ENCODE results near the gene KDM4B. TPM values are rescaled to one million over a fixed set of nuclear protein-coding genes. Genes with fewer than 3 reads are reported as not detected.

KDM4B gene
- total RNA-seq, 2 experiments from 2014 or later: 24.4 to 25.0 TPM

DNA sequence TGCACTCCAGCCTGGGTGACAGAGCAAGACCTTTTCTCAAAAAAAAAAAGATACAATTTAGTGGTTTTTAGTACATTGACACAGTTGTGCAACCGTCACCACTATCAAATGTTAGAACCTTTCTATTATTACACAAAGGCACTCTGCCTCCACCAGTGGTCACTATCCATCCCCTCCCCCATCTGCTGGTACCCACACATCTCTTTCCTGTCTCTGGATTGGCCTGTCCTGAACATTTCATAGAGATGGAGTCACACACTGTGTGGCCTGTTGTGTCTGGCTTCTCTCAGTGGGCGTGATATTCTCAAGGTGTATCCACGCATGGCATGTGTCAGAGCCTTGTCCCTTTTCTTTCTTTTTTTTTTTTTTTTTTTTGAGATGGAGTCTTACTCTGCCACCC lies 11.2 kb downstream of the KDM4B start:
- POLR2A ChIA-PET: no interaction called here
- CTCF ChIA-PET: no interaction called here

DNA sequence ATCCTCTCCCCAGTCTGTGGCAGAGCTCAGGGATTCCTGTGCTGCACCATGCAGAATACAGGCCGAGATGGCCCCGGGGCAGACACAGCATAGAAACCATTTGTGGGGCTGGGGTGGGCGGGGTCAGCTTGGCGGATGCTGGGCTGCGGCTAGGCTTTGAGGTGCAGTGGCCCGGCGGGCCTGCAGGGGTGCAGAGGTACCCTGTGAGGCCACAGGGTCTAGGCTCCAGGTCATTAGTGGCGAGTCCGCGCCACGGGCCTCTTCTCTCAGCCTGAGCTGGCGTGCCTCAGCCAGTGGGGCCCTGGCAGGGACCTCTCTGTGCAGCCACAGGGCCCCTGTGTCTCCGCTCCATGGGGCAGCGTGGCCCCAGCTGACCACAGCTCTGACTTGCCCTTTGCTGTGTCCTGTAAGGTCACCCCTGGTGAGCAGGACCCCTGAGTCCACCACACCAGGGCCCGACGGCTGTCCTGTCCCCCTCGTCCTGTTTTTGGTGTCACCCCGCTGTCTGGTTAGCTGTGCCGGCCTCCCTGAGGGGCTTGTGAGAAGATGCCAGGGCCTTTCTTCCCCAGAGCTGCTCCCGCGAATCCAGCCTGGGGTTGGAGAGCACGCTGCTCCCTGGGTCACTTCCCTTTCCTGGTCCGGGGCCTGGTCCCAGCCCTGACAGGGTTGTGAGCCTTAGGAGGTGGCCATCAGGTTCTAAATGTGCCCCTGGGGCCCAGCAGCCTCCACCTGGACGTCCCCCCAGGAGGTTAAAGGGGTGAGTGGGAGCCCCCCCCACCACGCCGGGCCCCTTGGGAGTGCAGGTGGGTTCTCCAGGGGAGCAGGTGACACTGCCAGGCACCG lies 12.1 kb downstream of the KDM4B start:
- ChIA-PET POLR2A (no interaction called here), CTCF (no interaction called here)

GRCh38 chr19:4981681-4981958 lies 12.7 kb downstream of the KDM4B start:
- ChIA-PET CTCF (no interaction called here), POLR2A (no interaction called here)

GRCh38 chr19:4983346-4984105 lies 14.6 kb downstream of the KDM4B start:
- ChIA-PET CTCF (no interaction called here), POLR2A (interaction anchor here (0.7 kb wide), 1 partner anchor 603 kb away, joined by 11 read pairs; no protein-coding TSS in a partner anchor)

DNA sequence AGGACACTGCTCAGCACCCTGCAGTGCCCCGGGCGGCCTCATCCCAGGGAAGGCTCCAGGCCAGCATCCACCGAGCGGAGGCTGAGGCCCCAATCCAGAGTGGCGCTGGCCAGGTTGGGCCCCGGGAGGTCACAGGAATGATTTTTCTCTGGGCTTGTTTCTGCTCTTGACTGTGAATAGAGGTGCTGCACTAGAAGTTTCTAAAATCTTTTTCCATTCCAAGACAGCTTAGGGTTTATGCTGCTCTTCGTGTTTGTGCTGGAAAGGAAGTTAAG lies 15.1 kb downstream of the KDM4B start:
- CTCF ChIA-PET: no interaction called here

DNA sequence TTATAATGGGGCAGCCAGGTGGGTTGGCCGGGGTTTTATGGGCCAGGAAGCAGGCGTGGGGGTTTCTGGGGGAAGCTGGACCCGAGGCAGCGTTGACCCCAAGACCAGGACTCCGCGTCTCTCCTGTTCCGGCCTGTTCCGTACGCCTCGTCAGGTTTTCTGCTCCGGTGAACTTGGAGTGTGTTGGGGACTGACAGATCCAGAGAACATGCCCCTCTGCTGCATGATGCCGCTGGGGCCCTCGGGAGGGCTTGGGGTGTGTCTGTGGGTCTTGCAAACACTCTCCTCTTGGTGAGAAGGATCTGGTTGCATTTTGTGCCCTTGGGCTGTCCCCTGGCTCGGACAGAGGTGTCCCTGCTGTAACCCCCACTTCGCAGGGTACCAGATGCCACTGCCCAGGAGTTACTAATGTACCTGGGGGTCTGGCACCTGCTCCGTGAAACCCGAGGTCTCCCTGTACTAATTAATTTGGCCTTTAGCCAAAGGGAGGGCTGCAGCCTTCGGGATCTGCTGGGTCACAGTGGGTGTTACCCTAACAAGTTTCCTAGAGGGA lies 15.6 kb downstream of the KDM4B start:
- ChIA-PET POLR2A (no interaction called here), CTCF (no interaction called here)

More for the DNA sequence above, 15.1 kb downstream of the KDM4B start:
- POLR2A ChIA-PET: no interaction called here

- CTCF ChIA-PET: no interaction called here
- POLR2A ChIA-PET: interaction anchor here (0.7 kb wide), 1 partner anchor 10 kb away, joined by 3 read pairs; no protein-coding TSS in a partner anchor
Measured at GRCh38 chr19:4985551-4985991, 16.7 kb downstream of the KDM4B start.

DNA sequence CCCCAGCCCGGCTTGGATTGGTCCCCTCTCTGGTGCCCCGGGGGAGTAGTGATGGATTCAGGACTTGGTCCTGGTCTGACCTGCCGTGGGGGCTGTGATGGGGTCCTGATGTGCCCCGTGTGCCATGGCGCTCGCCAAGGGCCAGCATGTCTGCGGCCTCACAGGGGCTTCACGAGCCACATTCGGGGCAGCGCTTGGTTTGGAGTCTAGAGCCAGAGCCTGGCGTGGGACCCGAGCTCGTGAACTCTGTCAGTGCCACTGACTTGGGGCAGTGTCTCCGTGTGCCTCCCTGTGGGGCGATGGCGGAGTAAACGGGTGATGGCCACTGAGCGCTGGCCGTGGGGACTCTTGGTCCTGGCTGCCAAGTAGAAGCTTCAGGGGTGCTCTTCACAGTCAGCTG lies 17.1 kb downstream of the KDM4B start:
- CTCF ChIA-PET: no interaction called here
- POLR2A ChIA-PET: no interaction called here

DNA sequence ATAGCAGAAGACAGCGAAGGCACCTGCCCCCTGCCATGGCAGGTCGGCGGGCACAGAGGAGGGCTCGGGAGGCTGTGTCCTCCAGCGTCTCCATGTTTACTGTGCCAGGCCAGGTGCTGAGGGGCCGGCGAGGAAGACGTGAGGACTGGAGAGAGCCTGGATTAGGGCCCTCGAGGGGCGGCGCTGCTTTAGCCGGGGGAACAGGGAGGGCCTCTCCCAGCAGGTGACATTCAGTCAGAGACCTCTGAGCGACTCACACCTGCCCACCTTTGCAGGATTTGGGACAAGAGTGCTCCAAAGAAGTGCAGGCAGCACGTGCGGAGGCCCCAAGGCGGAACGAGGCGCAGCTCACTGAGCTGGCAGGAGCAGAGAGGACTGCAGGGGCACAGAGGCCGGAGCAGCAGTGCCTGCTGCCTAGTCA lies 17.6 kb downstream of the KDM4B start:
- CTCF ChIA-PET: interaction anchor here (1.3 kb wide), 1 partner anchor 45 kb away, joined by 3 read pairs; no protein-coding TSS in a partner anchor
- POLR2A ChIA-PET: no interaction called here

DNA sequence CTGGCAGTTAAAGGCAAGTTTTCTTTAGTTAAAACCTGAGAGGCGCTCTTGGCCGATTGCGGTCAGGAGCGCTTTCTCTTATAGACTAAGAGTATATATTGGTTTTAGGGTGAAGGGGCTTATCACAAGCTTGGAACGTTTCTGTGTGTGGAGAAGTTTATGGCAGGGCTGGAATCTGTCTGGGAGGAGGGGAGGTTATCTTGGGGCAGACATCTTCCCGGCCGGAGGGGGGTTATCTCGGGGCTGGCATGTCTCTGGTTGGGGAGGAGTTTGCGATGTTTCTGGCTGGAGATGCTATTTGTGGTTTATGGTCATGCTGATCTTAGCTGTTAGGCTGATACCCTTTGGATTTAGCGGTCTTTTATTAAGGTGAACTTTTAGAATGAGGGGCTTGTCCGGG lies 18.3 kb downstream of the KDM4B start:
- CTCF ChIA-PET: interaction anchor here (0.6 to 1.3 kb wide), 2 partner anchors 44 to 763 kb away, joined by 3 read pairs; no protein-coding TSS in a partner anchor
- POLR2A ChIA-PET: no interaction called here

DNA sequence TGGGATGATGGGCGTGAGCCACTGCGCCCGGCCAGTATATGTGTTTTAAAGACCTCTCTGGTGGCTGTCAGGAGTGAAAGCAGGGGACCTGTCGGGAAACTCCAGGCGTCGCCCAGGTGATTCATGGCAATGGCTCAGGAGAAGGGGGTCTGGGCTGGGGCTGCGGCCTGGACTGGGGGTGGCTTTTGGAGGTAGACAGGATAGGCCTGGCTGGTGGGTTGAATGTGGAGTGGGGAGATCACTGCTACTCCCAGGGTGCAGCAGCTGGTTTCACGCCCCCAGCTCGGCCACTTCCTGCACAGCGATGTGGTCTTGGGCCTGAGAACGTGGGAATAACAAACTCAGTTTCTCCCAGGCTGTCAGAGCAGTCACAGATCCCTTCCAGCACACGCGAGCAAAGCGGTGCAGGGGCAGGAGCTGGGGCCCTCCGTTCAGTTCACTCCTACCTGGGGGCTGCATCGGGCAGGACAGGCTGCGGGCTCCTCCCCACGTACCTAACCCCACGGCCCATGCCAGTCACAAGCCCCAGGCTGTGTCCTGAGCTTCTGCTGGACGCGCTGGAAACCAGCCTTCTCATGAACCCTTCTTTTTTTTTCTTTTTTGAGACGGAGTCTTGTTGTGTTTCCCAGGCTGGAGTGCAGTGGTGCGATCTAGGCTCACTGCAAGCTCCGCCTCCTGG lies 18.9 kb downstream of the KDM4B start:
- POLR2A ChIA-PET: no interaction called here
- CTCF ChIA-PET: interaction anchor here (0.6 to 1.3 kb wide), 3 partner anchors 14 to 762 kb away, joined by 3 read pairs; no protein-coding TSS in a partner anchor

DNA sequence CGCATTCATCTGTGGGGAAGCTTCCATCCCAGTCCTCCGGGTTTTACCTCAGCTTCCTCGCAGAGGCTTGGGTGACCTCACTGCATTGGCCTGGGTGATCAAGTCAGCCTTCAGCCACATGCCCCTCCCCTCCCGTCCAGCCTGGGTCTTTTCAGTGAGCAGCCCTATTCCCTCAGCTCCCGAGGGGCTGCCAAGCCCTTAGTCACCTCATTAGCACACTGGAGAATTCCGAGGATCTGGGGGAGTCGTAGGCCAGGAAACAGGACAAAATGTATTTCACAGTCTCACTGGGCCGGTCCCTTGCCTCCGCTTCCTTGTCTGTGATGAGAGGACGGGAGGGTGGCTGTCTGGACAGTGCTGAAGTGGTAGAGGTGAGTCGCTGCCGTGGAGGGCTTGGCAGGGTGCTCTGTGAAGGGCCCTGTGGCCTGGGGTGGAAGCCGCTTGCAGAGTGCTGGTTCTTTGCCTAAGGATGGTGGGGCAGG lies 19.9 kb downstream of the KDM4B start:
- ChIA-PET CTCF (interaction anchor here (0.5 kb wide), 1 partner anchor 14 kb away, joined by 3 read pairs; no protein-coding TSS in a partner anchor), POLR2A (interaction anchor here (0.5 kb wide), 1 partner anchor 393 kb away, joined by 6 read pairs; no protein-coding TSS in a partner anchor)

DNA sequence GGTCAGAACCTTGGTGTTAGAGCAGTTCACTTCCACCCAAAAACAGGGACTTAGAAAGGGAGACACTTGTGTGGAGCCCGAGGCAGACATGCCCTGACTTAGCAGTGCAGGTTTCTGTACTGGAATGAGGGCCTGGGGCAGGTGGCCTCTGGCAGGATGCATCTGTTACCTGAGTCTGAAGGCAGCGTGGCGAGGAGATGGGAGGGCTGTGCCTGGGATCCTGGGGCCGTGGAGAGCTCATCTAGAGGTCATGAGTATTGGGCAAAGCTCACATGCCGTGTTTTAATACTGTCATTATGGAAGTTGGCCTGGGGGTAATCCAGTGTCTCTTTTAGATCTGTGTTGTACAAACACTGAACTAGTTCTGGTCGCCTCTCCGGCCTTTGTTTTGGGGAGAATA lies 21.4 kb downstream of the KDM4B start:
- POLR2A ChIA-PET: no interaction called here
- CTCF ChIA-PET: interaction anchor here (1.0 kb wide), 1 partner anchor 11 kb away, joined by 4 read pairs; no protein-coding TSS in a partner anchor

DNA sequence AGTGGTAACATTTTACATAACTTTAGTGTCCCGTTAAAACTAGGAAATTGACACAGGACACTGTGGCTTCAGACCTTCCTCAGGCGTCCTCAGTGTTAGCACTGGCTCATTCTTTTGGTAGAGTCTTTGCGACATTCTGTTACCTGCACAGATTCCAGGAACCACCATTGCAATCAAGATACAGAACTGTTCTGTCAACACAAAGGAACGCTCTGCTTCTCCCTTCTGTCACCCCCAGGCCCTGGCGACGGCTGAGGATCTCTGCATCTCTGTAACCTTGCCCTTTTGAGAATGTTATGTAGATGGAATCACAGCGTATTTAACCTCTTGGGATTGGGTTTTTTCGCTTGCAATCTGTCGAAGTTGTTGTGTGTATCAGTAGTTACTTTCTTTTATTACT lies 22.6 kb downstream of the KDM4B start:
- POLR2A ChIA-PET: no interaction called here
- CTCF ChIA-PET: no interaction called here

GRCh38 chr19:4991996-4992698 lies 23.2 kb downstream of the KDM4B start:
- CTCF ChIA-PET: no interaction called here

GRCh38 chr19:4993683-4994082 lies 24.8 kb downstream of the KDM4B start:
- ChIA-PET POLR2A (interaction anchor here (0.6 kb wide), 1 partner anchor 44 kb away, joined by 4 read pairs; no protein-coding TSS in a partner anchor), CTCF (no interaction called here)

More at GRCh38 chr19:4991996-4992698, 23.2 kb downstream of the KDM4B start:
- POLR2A ChIA-PET: no interaction called here

DNA sequence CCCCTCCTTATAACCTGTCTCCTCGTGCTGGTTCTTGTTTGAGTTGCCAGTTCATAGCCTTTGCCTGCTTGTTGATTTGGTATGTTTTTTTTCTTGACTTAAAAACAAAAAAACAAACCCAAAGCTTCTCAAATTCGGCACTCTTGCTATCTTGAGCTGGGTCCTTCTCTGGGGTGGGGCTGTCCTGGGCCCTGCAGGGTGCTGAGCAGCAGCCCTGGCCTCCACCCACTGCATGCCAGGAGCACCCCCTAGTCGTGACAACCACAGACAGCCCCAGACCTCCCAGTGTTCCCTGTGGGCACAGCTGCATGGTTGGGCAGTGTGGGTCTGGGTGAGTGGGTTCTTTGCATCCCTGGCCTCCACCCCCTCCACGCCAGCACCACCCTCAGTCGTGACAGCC lies 27.8 kb downstream of the KDM4B start:
- POLR2A ChIA-PET: no interaction called here
- CTCF ChIA-PET: interaction anchor here (0.6 kb wide), 1 partner anchor 69 kb away, joined by 4 read pairs; no protein-coding TSS in a partner anchor

- ChIA-PET CTCF (interaction anchor here (0.6 kb wide), 1 partner anchor 70 kb away, joined by 4 read pairs; no protein-coding TSS in a partner anchor), POLR2A (no interaction called here)
Measured at GRCh38 chr19:4997297-4997696, 28.4 kb downstream of the KDM4B start.

GRCh38 chr19:5000120-5000611 lies 31.3 kb downstream of the KDM4B start:
- CTCF ChIA-PET: interaction anchor here (3.1 kb wide), 1 partner anchor 32 kb away, joined by 29 read pairs; no protein-coding TSS in a partner anchor
- POLR2A ChIA-PET: no interaction called here

All from activated CD8-positive, alpha-beta memory T cell treated with anti-CD3 and anti-CD28 coated beads for 36 hours (primary cell).